GM19455 (cell line): ENCODE results near the gene ERCC6.

ENCODE experiments used
- ATAC-seq: cut with Tn5 transposase; IDR thresholded peaks from one replicate; pipeline ENCODE4 v1.9.1; 2021; ENCODE audit not compliant: unreplicated experiment

The ERCC6 gene

GRCh38 chr10:49512121-49512809 is 26.7 kb downstream of the ERCC6 start:
- no peak for ATAC-seq

DNA sequence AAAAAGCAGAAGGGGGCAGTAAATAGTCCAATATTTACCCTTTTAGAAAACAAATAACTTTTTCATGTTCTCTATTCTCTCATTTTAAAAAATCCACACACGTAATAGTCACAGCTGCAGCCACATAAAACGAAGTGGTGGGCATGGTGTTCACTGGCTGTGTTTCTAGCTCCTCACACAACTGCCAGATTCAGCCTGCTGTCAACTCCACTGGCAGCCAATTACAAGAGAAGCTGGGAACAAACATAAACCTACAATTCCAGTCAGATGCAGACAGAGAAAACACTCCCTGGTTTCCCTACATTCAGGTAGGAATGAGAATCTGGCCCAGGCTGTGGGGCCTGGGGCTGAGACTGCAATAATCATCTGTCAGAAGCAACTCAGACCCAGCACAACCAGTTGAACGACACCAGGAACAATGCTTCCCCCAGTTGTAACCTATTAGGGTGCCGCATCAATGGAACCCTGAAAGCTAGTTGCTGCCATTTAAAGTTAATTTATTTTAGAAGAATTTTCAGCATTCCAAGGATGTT is 29.1 kb downstream of the ERCC6 start:
- ATAC-seq = no peak

DNA sequence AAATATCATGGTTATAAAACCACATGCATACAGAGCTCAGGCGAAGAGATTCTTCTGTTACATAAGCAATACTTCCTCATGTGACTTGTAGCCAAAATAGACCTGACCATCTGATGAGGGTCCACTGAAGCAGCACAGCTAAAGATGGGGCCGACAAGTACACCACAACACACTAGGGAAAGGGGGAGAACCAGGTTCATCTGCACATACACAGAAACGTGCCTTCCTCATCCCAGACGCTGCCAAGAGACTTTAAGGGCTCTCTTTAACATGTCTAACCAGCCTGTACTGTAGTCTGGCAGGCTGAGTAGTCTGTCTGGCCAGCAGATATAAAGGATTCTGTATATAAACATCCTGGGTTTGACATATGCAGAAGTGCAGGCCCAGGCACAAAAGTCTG is 30.3 kb downstream of the ERCC6 start:
- ATAC-seq = no peak

- ATAC-seq = no peak
These were observed 30.7 kb downstream of the ERCC6 start for GRCh38 chr10:49508249-49508648.

DNA sequence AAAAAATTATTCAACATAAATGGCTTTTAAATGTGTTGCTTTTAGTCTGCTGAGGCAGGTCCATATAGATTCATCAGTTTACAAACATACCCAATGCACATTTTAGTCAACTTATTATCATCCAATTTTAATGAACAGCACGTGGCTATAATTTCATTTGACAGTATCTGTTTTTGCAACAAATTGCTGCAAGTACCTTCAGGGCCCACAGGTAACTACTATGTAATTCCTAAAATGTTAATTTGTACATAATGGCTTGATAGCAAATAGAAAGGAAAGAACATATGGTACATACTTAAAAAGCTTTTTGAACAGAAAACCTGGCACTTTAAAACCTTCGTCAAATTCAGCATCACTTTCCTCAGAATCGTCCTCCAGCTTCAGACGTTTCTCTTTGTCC is 33.3 kb downstream of the ERCC6 start:
- no peak for ATAC-seq

DNA sequence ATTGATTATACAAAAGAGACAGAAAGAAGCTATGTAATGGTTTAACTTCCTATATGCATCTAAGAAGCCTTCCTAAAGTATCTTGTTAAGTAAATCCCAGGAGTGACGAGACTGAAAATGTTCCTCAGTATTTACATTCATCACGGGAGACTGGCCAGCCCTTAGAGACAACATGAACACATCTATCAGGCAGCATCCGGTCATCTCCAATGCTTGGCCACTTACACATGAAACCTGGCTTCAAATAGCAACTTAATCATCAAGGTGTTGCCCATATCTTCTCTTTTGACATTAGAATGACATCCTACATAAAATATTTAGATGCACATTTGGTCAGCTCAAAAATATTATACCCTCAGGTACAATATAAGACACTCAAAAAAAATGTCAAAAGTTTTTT is 33.8 kb downstream of the ERCC6 start:
- no peak for ATAC-seq

GRCh38 chr10:49504528-49504927 is 34.4 kb downstream of the ERCC6 start:
- ATAC-seq = no peak

GRCh38 chr10:49502358-49502757 is 36.6 kb downstream of the ERCC6 start:
- ATAC-seq = no peak

- ATAC-seq = no peak
These were observed 38.5 kb downstream of the ERCC6 start for GRCh38 chr10:49500412-49500811.

GRCh38 chr10:49499305-49499851 is 39.5 kb downstream of the ERCC6 start:
- ATAC-seq = no peak

- ATAC-seq = no peak
These were observed 40.5 kb downstream of the ERCC6 start for GRCh38 chr10:49498425-49498824.

GRCh38 chr10:49497358-49497757 is 41.6 kb downstream of the ERCC6 start:
- no peak for ATAC-seq

DNA sequence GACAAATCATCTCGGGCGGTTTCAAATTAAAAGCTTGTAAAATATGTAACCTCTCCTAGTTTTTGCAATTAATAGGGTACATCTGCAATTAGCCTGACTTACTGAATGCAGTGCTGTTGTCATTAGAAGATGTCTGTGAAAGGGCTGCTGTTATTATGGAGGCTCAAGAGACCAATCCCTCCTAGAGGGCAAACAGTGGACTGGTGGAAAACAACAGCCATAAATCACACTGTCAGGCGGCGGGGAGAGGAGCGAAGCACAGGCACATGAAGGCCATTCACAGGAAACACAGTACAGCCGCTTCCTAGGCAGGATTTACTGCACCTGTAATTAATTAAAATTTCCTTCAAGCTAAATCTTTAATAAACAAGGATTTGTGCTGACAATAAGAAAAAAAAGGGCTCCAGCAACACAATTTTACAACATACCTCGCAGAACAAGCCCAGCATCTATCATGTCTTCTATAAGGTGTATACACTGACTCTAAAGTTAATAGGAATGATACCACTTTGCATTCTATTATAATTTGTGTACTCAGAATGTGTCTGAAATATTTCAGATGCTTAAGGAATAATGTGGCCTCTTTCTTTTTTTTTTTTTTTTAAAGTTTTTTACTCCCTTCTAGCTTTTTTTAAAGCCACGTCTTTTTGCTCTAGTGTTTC is 50.7 kb downstream of the ERCC6 start:
- no peak for ATAC-seq

DNA sequence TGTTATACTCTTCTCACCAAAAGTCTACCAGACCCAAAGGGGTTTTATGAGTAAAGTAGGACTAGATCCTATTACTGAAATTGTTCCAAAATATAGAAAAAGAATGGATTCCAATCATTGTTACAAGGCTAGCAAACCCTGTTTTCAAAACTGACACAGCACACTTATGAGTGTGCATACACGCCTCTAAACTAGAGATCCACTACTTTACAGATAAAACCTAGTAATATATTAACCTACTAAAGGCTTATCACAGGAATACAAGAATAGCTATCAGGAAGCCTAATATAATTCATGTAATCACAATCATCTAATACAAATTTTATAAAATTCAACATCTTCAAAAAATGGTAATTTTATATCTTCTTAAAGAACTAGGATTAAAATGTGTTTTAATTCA is 52.2 kb downstream of the ERCC6 start:
- no peak for ATAC-seq

GRCh38 chr10:49486009-49486408 is 52.9 kb downstream of the ERCC6 start:
- ATAC-seq = no peak

GRCh38 chr10:49484486-49485235 is 54.3 kb downstream of the ERCC6 start:
- no peak for ATAC-seq

DNA sequence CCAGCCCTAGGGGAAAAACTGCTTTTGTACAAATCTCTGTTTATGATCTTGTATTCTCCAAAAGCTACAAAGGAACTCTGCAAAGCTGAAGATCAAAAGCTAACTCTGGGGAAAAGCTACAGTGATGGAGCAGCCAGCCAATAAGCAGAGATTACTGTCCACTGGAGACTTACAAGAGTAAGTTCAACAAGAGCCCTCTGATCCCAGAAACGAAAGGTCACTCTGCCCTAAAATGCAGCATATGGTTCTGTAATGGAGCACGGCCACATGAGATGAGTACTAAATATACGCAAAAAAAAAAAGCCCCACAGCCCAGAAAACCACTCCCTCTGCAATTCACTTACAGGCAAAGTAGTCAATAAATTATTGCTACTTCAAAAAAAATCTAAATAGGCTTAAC is 60.1 kb downstream of the ERCC6 start:
- no peak for ATAC-seq

GRCh38 chr10:49474901-49475300 is 64.0 kb downstream of the ERCC6 start:
- ATAC-seq = no peak

GRCh38 chr10:49471532-49471931 is 67.4 kb downstream of the ERCC6 start:
- no peak for ATAC-seq

- ATAC-seq = no peak
These were observed 73.2 kb downstream of the ERCC6 start for GRCh38 chr10:49465736-49466135.
